HepG2 (cell line): ENCODE measurements around the gene MOK. TPM values are rescaled to one million over a fixed set of nuclear protein-coding genes. Genes with fewer than 3 reads are reported as not detected.
A peak's percentile ranks its signal among the peaks of the same experiment; 100 is the strongest.

Source experiments
- ATF1 ChIP-seq: IDR thresholded peaks from 2 replicates; pipeline ENCODE4 v1.6.1; 2016; ENCODE audit warnings: mild to moderate bottlenecking, control low read depth
- HNRNPL ChIP-seq: fragments of 200-400 bp; formaldehyde crosslinking; IDR thresholded peaks from 2 replicates; pipeline ENCODE4 v1.6.1; 2017; ENCODE audit warnings: mild to moderate bottlenecking, low read depth, low read length
- KDM4B ChIP-seq: sonication (generic); formaldehyde crosslinking; IDR thresholded peaks from 2 replicates; pipeline ENCODE4 v1.4.0; 2020; ENCODE audit warnings: missing genetic modification reagents
- KDM5A ChIP-seq: fragments of 200-600 bp; sonication (generic); IDR thresholded peaks from 2 replicates; pipeline ENCODE4 v1.7.0; 2018; ENCODE audit warnings: antibody characterized with exemption, mild to moderate bottlenecking, low read length, borderline replicate concordance
- RELA ChIP-seq: sonication (generic); formaldehyde crosslinking; IDR thresholded peaks from 2 replicates; pipeline ENCODE4 v1.4.0; 2020; ENCODE audit warnings: missing genetic modification reagents
- SP5 ChIP-seq: IDR thresholded peaks from 2 replicates; pipeline ENCODE4 v1.6.1; 2016; ENCODE audit warnings: low read depth, borderline replicate concordance
- ZBTB8A ChIP-seq: sonication (generic); formaldehyde crosslinking; IDR thresholded peaks from 2 replicates; pipeline ENCODE4 v1.4.0; 2020; ENCODE audit warnings: mild to moderate bottlenecking, low read depth, missing genetic modification reagents, borderline replicate concordance
- ZNF335 ChIP-seq: sonication (generic); formaldehyde crosslinking; IDR thresholded peaks from 2 replicates; pipeline ENCODE4 v1.4.0; 2020; ENCODE audit warnings: missing genetic modification reagents
- ZNF550 ChIP-seq: sonication (generic); formaldehyde crosslinking; IDR thresholded peaks from 2 replicates; pipeline ENCODE4 v1.4.0; 2020; ENCODE audit warnings: mild to moderate bottlenecking, missing genetic modification reagents, borderline replicate concordance
- ZNF660 ChIP-seq: sonication (generic); formaldehyde crosslinking; IDR thresholded peaks from 2 replicates; pipeline ENCODE4 v1.5.1; 2020; ENCODE audit warnings: mild to moderate bottlenecking, low read depth, missing genetic modification reagents, borderline replicate concordance
- ZNF713 ChIP-seq: sonication (generic); formaldehyde crosslinking; IDR thresholded peaks from 2 replicates; pipeline ENCODE4 v1.4.0; 2020; ENCODE audit warnings: mild to moderate bottlenecking, missing genetic modification reagents
- polyA plus RNA-seq, 8 experiments: library from polyadenylated mRNA; depleted of rRNA in 3 of 8; stranded (reverse) in 7 of 8; unstranded in 1 of 8; fragments of >200 nt; fragmentation: Illumina TruSeq in 4 of 8; extraction: Trizol in 4 of 8; gene quantifications; 2 replicates each; pipeline versions ENCODE4 v1.2.1 to v1.2.3, GENCODE V29; 2011 to 2016; ENCODE audit warnings: low read depth in 4 of 8, missing spikeins in 1 of 8, mixed read lengths in 1 of 8; ENCODE audit not compliant: insufficient read depth in 1 of 8
- total RNA-seq, 5 experiments: library from RNA; depleted of rRNA; stranded (reverse); fragments of >200 nt; fragmentation: Illumina TruSeq; extraction: Trizol; gene quantifications; 2 replicates each; pipeline ENCODE4 v1.2.3, GENCODE V29; 2016; ENCODE audit warnings: low read depth in 1 of 5
- TF ChIP-seq, protein P1 (sequence below): sonication (generic); formaldehyde crosslinking; IDR thresholded peaks from 2 replicates; pipeline ENCODE4 v1.5.1; 2020; ENCODE audit warnings: mild to moderate bottlenecking, missing genetic modification reagents, moderate library complexity
- TF ChIP-seq, protein P2 (sequence below): sonication (generic); formaldehyde crosslinking; IDR thresholded peaks from 2 replicates; pipeline ENCODE4 v1.4.0; 2020; ENCODE audit warnings: missing genetic modification reagents
- TF ChIP-seq, protein P3 (sequence below): sonication (generic); formaldehyde crosslinking; IDR thresholded peaks from 2 replicates; pipeline ENCODE4 v1.9.0; 2021; ENCODE audit warnings: missing genetic modification reagents, mild to moderate bottlenecking, borderline replicate concordance
- TF ChIP-seq, protein P4 (sequence below): sonication (generic); formaldehyde crosslinking; IDR thresholded peaks from 2 replicates; pipeline ENCODE4 v1.5.0; 2020; ENCODE audit warnings: missing genetic modification reagents
- TF ChIP-seq, protein P5 (sequence below): sonication (generic); formaldehyde crosslinking; IDR thresholded peaks from 2 replicates; pipeline ENCODE4 v1.4.0; 2020; ENCODE audit warnings: missing genetic modification reagents
- TF ChIP-seq, protein P6 (sequence below): IDR thresholded peaks from 2 replicates; pipeline ENCODE4 v1.6.1; 2016; ENCODE audit warnings: low read depth, control low read depth
- TF ChIP-seq, protein P7 (sequence below): sonication (generic); formaldehyde crosslinking; IDR thresholded peaks from 2 replicates; pipeline ENCODE4 v1.4.0; 2020; ENCODE audit warnings: mild to moderate bottlenecking, missing genetic modification reagents

MOK gene
- total and polyA plus RNA-seq, 2 of the 13 experiments (the other 11 are each of a cell fraction or from before 2014, with no cell fraction given): 15.3 to 16.9 TPM

DNA sequence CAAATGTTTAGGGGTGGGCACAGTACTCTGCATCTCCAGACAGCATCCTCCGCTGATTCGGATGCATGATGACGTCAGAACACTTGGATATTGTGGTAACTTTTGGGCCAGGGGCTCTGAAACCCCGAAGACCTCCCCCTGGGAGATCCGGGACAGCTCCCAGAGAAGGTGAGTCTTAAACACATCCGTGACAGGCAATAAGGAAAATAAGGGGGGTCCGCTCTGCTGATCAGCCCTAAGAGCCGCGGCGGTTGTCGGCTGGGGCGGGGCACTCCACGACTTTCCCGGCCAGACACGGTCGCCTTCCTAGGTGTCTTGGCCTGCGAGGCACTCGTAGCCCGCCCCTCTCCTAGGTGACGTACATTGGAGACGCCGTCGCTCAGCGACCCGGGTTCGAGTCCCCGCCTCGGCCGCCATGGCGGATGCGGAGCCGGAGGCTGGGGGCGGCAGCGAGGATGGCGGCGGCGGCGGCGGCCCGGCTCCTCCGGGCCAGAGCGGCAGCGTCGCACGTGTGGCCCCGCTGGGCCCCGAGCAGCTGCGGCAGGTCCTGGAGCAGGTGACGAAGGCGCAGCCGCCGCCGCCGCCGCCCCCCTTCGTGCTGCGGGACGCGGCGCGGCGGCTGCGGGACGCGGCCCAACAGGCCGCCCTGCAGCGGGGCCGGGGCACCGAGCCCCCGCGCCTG, 14.5 kb upstream of the MOK start, which contains the start of gene ZNF839 (continued):
- TF ChIP-seq, protein P1, sequence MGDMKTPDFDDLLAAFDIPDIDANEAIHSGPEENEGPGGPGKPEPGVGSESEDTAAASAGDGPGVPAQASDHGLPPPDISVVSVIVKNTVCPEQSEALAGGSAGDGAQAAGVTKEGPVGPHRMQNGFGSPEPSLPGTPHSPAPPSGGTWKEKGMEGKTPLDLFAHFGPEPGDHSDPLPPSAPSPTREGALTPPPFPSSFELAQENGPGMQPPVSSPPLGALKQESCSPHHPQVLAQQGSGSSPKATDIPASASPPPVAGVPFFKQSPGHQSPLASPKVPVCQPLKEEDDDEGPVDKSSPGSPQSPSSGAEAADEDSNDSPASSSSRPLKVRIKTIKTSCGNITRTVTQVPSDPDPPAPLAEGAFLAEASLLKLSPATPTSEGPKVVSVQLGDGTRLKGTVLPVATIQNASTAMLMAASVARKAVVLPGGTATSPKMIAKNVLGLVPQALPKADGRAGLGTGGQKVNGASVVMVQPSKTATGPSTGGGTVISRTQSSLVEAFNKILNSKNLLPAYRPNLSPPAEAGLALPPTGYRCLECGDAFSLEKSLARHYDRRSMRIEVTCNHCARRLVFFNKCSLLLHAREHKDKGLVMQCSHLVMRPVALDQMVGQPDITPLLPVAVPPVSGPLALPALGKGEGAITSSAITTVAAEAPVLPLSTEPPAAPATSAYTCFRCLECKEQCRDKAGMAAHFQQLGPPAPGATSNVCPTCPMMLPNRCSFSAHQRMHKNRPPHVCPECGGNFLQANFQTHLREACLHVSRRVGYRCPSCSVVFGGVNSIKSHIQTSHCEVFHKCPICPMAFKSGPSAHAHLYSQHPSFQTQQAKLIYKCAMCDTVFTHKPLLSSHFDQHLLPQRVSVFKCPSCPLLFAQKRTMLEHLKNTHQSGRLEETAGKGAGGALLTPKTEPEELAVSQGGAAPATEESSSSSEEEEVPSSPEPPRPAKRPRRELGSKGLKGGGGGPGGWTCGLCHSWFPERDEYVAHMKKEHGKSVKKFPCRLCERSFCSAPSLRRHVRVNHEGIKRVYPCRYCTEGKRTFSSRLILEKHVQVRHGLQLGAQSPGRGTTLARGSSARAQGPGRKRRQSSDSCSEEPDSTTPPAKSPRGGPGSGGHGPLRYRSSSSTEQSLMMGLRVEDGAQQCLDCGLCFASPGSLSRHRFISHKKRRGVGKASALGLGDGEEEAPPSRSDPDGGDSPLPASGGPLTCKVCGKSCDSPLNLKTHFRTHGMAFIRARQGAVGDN (CRISPR knock-in tag): peak; percentile 68
- TF ChIP-seq KDM4B (CRISPR knock-in tag) (no peak), RELA (no peak), SP5 (CRISPR knock-in tag) (peak; percentile 85), ATF1 (CRISPR knock-in tag) (peak; percentile 85), ZNF335 (CRISPR knock-in tag) (no peak), KDM5A (no peak; the same call in 1 of the 2 replicates), ZNF660 (CRISPR knock-in tag) (no peak), HNRNPL (no peak), ZNF713 (no peak), ZBTB8A (CRISPR knock-in tag) (no peak), ZNF550 (CRISPR knock-in tag) (no peak)
- TF ChIP-seq, protein P2, sequence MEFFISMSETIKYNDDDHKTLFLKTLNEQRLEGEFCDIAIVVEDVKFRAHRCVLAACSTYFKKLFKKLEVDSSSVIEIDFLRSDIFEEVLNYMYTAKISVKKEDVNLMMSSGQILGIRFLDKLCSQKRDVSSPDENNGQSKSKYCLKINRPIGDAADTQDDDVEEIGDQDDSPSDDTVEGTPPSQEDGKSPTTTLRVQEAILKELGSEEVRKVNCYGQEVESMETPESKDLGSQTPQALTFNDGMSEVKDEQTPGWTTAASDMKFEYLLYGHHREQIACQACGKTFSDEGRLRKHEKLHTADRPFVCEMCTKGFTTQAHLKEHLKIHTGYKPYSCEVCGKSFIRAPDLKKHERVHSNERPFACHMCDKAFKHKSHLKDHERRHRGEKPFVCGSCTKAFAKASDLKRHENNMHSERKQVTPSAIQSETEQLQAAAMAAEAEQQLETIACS: no peak
- TF ChIP-seq, protein P3, sequence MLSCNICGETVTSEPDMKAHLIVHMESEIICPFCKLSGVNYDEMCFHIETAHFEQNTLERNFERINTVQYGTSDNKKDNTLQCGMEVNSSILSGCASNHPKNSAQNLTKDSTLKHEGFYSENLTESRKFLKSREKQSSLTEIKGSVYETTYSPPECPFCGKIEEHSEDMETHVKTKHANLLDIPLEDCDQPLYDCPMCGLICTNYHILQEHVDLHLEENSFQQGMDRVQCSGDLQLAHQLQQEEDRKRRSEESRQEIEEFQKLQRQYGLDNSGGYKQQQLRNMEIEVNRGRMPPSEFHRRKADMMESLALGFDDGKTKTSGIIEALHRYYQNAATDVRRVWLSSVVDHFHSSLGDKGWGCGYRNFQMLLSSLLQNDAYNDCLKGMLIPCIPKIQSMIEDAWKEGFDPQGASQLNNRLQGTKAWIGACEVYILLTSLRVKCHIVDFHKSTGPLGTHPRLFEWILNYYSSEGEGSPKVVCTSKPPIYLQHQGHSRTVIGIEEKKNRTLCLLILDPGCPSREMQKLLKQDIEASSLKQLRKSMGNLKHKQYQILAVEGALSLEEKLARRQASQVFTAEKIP (CRISPR knock-in tag): no peak
- TF ChIP-seq, protein P4, sequence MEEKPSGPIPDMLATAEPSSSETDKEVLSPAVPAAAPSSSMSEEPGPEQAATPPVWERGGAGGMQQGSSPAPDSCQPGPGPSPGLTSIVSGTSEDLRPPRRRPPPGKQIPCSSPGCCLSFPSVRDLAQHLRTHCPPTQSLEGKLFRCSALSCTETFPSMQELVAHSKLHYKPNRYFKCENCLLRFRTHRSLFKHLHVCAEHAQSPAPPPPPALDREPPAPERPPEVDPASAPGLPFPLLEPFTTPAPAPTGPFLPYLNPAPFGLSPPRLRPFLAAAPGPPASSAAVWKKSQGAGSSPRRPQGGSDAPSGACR (CRISPR knock-in tag): peak; percentile 41; the same call in 1 of the 2 replicates
- TF ChIP-seq, protein P5, sequence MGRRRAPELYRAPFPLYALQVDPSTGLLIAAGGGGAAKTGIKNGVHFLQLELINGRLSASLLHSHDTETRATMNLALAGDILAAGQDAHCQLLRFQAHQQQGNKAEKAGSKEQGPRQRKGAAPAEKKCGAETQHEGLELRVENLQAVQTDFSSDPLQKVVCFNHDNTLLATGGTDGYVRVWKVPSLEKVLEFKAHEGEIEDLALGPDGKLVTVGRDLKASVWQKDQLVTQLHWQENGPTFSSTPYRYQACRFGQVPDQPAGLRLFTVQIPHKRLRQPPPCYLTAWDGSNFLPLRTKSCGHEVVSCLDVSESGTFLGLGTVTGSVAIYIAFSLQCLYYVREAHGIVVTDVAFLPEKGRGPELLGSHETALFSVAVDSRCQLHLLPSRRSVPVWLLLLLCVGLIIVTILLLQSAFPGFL (CRISPR knock-in tag): no peak
- TF ChIP-seq, protein P6, sequence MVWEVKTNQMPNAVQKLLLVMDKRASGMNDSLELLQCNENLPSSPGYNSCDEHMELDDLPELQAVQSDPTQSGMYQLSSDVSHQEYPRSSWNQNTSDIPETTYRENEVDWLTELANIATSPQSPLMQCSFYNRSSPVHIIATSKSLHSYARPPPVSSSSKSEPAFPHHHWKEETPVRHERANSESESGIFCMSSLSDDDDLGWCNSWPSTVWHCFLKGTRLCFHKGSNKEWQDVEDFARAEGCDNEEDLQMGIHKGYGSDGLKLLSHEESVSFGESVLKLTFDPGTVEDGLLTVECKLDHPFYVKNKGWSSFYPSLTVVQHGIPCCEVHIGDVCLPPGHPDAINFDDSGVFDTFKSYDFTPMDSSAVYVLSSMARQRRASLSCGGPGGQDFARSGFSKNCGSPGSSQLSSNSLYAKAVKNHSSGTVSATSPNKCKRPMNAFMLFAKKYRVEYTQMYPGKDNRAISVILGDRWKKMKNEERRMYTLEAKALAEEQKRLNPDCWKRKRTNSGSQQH (CRISPR knock-in tag): no peak
- TF ChIP-seq, protein P7, sequence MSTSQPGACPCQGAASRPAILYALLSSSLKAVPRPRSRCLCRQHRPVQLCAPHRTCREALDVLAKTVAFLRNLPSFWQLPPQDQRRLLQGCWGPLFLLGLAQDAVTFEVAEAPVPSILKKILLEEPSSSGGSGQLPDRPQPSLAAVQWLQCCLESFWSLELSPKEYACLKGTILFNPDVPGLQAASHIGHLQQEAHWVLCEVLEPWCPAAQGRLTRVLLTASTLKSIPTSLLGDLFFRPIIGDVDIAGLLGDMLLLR: no peak
